KOPT-K1 (cell line): ENCODE results near the gene GBP2.
A peak's percentile ranks its signal among the peaks of the same experiment; 100 is the strongest.
"Not testable (repeated sequence)": the region's sequence is repeated elsewhere in the genome, so short reads cannot be mapped to it uniquely, and the experiment has no call there.

Source experiments
- H3K27ac ChIP-seq: fragments of 200-600 bp; sonication (generic); 2 replicates; pipeline ENCODE4 v1.5.1; 2016; ENCODE audit warnings: antibody characterized with exemption, mild to moderate bottlenecking, low read depth, low read length; ENCODE audit not compliant: poor library complexity, severe bottlenecking
- H3K36me3 ChIP-seq: fragments of 200-600 bp; sonication (generic); 2 replicates; pipeline ENCODE4 v1.5.1; 2017; ENCODE audit warnings: antibody characterized with exemption, mild to moderate bottlenecking, low read length, moderate library complexity; ENCODE audit not compliant: insufficient read depth
- H3K9me3 ChIP-seq: fragments of 200-600 bp; sonication (generic); 2 replicates; pipeline ENCODE4 v1.5.1; 2017; ENCODE audit warnings: antibody characterized with exemption, low read length, mild to moderate bottlenecking; ENCODE audit not compliant: insufficient read depth, poor library complexity, severe bottlenecking

GBP2 gene

GRCh38 chr1:89143484-89143883 lies 17.6 kb upstream of the GBP2 start:
- Histone ChIP-seq H3K27ac (no peak overlapping the region), H3K9me3 (peaks cover under 1% of the 10 kb centered on the region), H3K36me3 (no peaks in the 10 kb centered on the region)

GRCh38 chr1:89142160-89142559 lies 16.2 kb upstream of the GBP2 start:
- H3K27ac ChIP-seq: no peak overlapping the region
- no peaks in the 10 kb centered on the region for H3K36me3 ChIP-seq
- H3K9me3 ChIP-seq: peaks cover 6% of the 10 kb centered on the region

- H3K9me3 ChIP-seq: peaks cover 6% of the 10 kb centered on the region
- no peaks in the 10 kb centered on the region for H3K36me3 ChIP-seq
- no peak overlapping the region for H3K27ac ChIP-seq
Measured at GRCh38 chr1:89133747-89134146, 7.8 kb upstream of the GBP2 start.

GRCh38 chr1:89130716-89131115 lies 4.8 kb upstream of the GBP2 start:
- Histone ChIP-seq H3K36me3 (no peaks in the 10 kb centered on the region), H3K9me3 (no peaks in the 10 kb centered on the region), H3K27ac (no peak overlapping the region)

GRCh38 chr1:89129911-89130310 lies 4.0 kb upstream of the GBP2 start:
- Histone ChIP-seq H3K9me3 (no peaks in the 10 kb centered on the region), H3K27ac (no peak overlapping the region), H3K36me3 (no peaks in the 10 kb centered on the region)

GRCh38 chr1:89128003-89128458 lies 2.1 kb upstream of the GBP2 start:
- not testable (repeated sequence) for H3K36me3 ChIP-seq, H3K9me3 ChIP-seq
- peak overlapping the region; percentile 81 for H3K27ac ChIP-seq

- H3K27ac ChIP-seq, H3K36me3 ChIP-seq, H3K9me3 ChIP-seq: not testable (repeated sequence)
Measured at GRCh38 chr1:89126602-89127565, 970 bp upstream of the GBP2 start.

- Histone ChIP-seq H3K27ac (no peak overlapping the region), H3K9me3 (no peaks in the 10 kb centered on the region), H3K36me3 (no peaks in the 10 kb centered on the region)
Measured at GRCh38 chr1:89125240-89125912, 538 bp downstream of the GBP2 start.

- Histone ChIP-seq H3K27ac (no peak overlapping the region), H3K9me3 (no peaks in the 10 kb centered on the region)
Measured at GRCh38 chr1:89121641-89122040, 4.3 kb downstream of the GBP2 start.

GRCh38 chr1:89114662-89115061 lies 11.3 kb downstream of the GBP2 start:
- no peaks in the 10 kb centered on the region for H3K36me3 ChIP-seq
- H3K27ac ChIP-seq: no peak overlapping the region
- H3K9me3 ChIP-seq: no peaks in the 10 kb centered on the region

More at GRCh38 chr1:89121641-89122040, 4.3 kb downstream of the GBP2 start:
- H3K36me3 ChIP-seq: no peaks in the 10 kb centered on the region

GRCh38 chr1:89112871-89113613 lies 12.9 kb downstream of the GBP2 start:
- no peak overlapping the region for H3K27ac ChIP-seq
- H3K36me3 ChIP-seq: no peaks in the 10 kb centered on the region
- no peaks in the 10 kb centered on the region for H3K9me3 ChIP-seq

GRCh38 chr1:89104687-89105086 lies 21.2 kb downstream of the GBP2 start:
- Histone ChIP-seq H3K9me3 (no peaks in the 10 kb centered on the region), H3K36me3 (no peaks in the 10 kb centered on the region), H3K27ac (no peak overlapping the region)

GRCh38 chr1:89104147-89104546 lies 21.8 kb downstream of the GBP2 start:
- Histone ChIP-seq H3K27ac (no peak overlapping the region), H3K9me3 (no peaks in the 10 kb centered on the region), H3K36me3 (no peaks in the 10 kb centered on the region)

GRCh38 chr1:89102021-89102420 lies 23.9 kb downstream of the GBP2 start:
- H3K36me3 ChIP-seq: no peaks in the 10 kb centered on the region
- H3K27ac ChIP-seq: no peak overlapping the region
- H3K9me3 ChIP-seq: peaks cover under 1% of the 10 kb centered on the region

- H3K36me3 ChIP-seq: no peaks in the 10 kb centered on the region
- no peak overlapping the region for H3K27ac ChIP-seq
- H3K9me3 ChIP-seq: peaks cover 15% of the 10 kb centered on the region
Measured at GRCh38 chr1:89100412-89100811, 25.5 kb downstream of the GBP2 start.
